Fibroblast of the conjunctiva (primary cell): ENCODE data around the gene EXOC1.
"Not testable (repeated sequence)": the region's sequence is repeated elsewhere in the genome, so short reads cannot be mapped to it uniquely, and the experiment has no call there.

Experiments used
- DNase-seq: peaks from one replicate; pipeline ENCODE4 v3.0.0-alpha.2; 2010; ENCODE audit warnings: low read depth

EXOC1 gene

GRCh38 chr4:55906323-55906722 lies 52.9 kb downstream of the EXOC1 start:
- no peak for DNase-seq

- DNase-seq = no peak
Observed at GRCh38 chr4:55906989-55907388, 53.5 kb downstream of the EXOC1 start.

- DNase-seq = no peak
Observed at GRCh38 chr4:55907469-55907868, 54.0 kb downstream of the EXOC1 start.

DNA sequence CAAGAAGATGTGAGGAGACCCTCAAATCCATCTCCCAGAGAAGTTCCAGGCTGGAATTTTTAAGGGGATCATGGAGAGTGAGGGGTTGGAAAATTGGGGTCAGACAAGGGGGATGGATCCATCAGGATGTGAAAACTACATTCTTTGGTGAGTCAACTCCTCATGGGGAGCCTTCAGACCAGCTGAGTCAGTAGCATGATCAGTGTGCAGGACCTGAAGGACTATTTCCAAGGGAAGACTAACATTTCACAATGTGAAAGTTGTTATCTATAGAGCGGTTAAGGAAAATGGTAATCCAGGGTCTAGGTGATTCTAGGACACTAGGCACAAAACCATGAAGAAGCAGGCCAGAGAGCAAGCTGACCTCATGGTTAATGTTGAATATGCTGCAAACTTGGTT lies 56.7 kb downstream of the EXOC1 start:
- no peak for DNase-seq

DNA sequence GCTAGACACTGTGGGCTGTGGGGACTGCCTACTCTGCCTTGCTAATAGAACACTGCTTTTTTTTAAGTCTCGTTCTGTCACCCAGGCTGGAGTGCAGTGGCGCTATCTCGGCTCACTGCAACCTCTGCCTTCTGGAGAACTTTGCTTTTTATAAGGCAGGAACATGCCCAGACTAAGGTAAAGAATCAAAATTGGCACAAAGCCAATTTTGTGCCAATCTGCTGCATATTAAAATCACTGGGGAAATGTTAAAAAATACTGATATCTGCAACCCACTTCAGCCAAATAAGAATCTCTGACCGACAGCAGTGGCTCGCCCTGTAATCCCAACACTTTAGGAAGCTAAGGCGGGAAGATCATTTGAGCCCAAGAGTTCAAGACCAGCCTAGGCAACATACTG lies 58.8 kb downstream of the EXOC1 start:
- DNase-seq = no peak

- no peak for DNase-seq
Observed at GRCh38 chr4:55920571-55920970, 67.1 kb downstream of the EXOC1 start.

DNA sequence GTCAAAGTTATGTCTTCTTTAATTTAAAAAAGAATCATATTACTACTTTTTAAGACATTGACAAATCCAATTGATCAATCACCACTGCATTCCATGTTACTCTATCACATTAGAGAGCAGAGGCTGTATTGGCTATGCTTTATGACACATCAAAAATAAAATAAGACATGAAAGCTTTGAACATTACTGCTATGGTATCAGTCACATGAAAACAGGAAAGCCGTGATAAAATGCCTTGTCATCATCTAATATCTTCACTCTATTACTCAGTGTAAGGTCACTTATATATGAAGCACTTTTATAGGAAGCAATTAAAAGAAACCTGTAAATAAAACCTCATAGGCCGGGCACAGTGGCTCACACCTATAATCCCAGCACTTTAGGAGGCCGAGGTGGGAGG lies 67.6 kb downstream of the EXOC1 start:
- no peak for DNase-seq

DNA sequence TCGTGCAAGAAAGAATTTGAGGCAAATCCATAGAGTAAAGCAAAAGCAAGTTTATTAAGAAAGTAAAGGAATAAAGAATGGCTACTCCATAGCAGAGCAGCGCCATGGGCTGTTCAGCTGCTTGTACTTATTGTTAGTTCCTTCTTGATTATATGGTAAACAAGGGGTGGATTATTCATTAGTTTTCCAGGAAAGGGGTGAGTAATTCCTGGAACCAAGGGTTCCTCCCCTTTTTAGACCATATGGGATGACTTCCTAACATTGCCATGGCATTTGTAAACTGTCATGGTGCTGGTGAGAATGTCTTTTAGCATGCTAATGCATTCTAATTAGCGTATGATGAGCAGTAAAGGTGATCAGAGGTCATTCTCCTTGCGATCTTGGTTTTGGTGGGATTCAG lies 71.8 kb downstream of the EXOC1 start:
- DNase-seq = no peak

DNA sequence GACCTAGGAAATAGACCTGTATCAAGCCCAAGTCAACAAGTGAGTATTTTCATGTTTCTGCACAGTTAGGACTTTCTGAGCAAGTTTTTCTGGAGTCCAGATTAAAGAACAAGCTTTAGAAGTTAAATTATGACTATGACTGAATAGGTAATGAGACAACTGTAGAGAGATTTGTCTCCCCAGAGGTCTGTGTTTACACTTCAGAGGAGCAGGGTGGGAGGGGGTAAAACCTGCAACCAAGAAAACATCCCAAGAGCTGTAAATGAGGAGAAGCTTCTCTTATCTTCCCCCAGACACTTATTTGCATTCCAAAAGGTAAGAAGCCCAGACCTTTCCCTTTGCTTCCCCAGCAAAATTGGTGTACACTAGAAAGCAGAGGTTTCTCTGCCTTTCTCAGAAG lies 73.2 kb downstream of the EXOC1 start:
- no peak for DNase-seq

- DNase-seq = no peak
Observed at GRCh38 chr4:55927803-55928437, 74.5 kb downstream of the EXOC1 start.

DNA sequence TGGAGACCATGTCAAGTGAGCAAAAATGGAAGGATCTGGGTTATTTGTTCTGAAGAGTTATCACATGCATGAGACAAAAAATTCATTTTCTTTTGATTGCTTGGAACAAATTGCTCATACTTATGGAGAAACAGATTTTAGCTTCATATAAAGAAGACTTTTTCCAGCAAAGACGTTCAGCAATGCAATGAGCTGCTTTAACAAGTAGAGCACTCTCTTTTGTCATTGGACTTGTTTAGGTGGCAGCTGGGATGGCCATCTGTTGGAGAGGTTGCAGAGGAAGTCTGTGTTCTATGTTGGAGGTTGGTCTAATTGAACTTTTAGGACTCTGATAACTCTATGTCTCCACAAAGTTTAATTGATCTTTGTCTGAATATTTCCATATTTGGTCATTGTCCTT lies 75.4 kb downstream of the EXOC1 start:
- no peak for DNase-seq

GRCh38 chr4:55931043-55931442 lies 77.6 kb downstream of the EXOC1 start:
- no peak for DNase-seq

GRCh38 chr4:55931833-55932232 lies 78.4 kb downstream of the EXOC1 start:
- no peak for DNase-seq

DNA sequence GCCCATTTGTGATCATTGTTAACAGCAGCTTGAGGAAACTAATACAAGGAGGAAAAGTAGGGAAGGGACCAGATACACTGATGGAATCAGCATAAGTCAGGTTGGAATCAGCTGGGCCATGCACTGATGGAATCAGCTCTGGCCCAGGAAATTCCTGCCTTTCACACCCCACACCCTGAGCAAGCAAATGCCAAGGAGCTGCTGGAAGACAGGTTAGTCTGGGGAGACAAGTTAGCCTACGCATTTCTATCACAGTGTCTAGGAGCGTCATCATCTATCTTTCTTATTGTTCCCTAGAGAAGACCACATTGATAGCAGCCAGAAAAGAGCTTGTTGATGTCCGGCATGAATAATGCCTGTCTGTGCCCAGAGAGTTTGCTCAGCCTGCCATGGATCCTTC lies 79.1 kb downstream of the EXOC1 start:
- no peak for DNase-seq

DNA sequence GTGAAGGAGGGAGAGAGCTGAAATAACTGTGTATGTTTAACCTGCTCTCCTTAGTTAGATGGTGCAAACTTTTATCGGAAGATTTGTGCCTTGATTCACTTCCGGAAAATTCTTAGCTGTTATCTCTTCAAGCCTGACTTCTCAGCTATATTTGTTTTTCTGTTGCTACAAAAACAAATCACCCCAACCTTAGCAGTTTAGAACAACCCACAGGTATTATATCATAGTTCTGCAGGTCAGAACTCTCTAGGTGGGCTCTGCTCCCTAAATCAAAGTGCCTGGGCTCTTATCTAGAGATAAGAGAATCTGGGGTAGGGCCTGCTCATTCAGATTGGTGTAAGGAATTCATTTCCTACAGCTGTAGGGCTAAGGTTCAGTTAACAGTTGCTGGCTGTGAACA lies 80.2 kb downstream of the EXOC1 start:
- DNase-seq = no peak

DNA sequence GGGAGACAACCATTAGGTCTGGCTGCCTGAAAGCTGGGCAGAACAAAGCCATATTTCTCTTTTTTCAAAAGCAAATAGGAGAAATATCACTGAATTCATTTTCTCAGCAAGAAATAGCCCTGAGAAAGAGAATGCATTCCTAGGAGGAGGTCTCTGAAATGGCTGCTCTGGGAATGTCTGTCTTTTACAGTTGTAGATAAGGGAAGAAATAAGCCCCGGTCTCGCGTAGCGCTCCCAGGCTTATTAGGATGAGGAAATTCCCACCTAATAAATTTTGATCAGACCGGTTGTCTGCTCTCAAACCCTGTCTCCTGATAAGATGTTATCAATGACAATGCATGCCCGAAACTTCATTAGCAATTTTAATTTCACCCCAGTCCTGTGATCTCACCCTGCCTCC lies 82.5 kb downstream of the EXOC1 start:
- DNase-seq = not testable (repeated sequence)

DNA sequence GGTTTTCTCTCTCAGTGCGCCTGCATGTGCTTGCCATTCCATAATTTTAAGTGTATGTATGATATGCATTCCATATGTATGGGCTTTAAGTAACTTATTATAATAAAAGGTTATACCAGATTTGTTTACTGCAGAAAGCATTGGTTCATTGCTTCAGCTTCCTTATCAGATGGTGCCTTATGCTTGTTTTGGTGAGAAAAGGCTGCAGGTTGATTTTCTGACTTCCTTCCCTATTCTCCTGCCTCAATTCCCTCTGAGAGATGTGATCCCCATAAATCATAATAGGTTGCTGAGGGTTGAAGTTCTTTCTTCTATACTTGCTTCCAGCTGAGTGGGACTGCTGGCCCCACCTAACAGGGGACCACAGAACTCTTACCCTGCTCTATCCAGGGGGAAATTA lies 85.0 kb downstream of the EXOC1 start:
- no peak for DNase-seq

GRCh38 chr4:55939421-55939820 lies 86.0 kb downstream of the EXOC1 start:
- no peak for DNase-seq

DNA sequence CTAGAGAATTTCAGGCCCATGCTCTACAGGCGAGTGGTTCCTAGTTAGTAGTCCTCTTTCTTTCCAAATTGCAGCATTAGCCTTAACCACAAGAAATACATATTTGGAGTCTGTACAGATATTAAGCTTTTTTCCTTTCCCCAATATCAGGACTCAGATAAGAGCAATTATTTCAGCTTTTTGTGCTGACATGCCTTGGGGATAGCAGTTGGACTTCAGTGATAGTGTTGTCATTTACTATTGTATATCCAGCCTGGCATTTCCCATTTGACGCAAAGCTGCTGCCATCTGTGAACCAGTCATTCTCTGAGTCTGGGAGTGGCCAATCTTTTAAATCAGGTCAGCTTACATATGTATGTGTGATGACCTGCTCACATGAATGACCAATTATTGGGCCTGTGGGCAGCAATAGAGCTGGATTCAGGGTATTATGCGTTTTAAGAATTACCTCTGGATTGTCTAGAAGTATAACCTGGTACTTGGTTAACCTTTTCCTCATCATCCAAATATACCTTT lies 88.5 kb downstream of the EXOC1 start:
- DNase-seq = no peak

- DNase-seq = no peak
Observed at GRCh38 chr4:55947254-55947882, 93.9 kb downstream of the EXOC1 start.

DNA sequence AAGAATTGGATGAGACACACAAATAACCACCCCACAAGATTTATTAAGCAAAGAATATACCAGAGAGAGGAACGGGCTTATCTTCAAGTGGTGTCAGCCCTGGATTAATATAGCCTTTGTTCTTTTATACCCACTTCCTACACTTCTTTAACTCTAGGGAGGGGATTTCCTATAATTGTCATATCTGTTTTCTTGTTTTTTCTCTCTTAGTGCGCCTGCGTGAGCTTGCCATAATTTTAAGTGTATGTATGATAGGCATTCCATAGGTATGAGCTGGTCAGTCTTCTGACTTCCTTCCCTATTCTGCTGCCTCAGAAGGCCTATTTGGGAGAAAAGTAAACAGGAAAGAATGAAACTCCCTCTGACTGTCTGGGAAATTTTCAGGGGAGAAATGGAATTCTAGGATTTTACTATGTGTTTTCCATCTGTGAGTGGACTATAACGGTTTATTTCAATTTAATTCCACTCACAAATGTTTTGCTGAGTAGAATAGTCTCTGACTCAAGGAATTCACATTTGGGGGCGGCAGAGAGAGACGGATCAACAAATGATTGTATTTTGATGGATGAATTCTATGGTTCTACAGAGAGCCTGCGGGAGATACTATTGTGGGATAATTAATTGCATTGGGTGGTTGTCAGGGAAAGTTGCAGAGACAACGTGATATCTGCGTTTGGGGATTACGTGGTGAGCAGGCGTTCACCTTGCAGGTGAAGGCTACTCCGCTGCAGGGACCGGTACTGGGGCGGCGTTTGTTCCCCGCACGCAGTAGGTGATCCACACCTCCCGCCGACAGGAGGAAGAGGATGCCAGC lies 94.7 kb downstream of the EXOC1 start:
- DNase-seq = peak; percentile 75

DNA sequence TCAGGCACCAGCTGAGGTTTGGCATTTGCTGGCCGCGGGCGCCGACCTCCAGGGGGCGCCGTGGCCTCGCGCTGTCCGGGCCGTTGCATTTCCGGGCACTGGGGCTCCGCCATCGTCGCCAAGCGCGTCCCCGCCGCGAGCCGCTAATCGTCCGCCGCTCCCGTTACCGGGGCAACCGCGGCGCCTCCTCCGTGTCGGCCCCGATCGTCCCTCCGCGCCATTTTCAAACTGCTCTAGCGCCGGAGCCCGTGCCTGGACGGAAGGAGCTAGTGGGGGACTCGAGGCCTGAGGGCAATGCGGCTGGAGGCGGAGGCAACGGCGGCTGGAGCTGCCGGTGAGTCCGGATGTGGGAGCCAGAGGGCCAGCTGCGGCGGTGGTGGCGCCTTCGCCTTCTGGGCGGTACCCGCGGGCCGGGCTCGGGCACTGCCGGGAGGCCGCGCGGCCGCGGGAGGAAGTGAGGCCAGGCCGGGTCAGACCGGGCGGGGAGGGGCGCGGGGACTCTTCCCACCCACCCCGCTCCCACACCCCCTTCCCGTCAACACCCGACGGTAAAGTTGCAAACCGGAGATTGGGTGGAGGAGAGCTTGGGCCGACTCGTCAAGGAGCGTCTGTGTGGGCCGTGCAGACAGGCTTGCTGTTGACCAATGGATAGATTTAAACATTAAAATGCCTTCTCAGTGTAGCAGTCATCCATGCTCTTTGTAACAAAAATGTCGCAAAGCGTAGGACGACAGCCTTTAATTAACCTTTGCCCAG lies 95.5 kb downstream of the EXOC1 start, which contains the start of gene CEP135:
CEP135 (plus strand) TSS at position 220 of the 756 bp plus-strand sequence. CDS start 3,186 bp downstream, outside the sequence.
- peak; percentile 88 for DNase-seq
